ENCODE measurements around the gene GIMAP1.
"Not testable (repeated sequence)": the region's sequence is repeated elsewhere in the genome, so short reads cannot be mapped to it uniquely, and the experiment has no call there.

GIMAP1 gene

DNA sequence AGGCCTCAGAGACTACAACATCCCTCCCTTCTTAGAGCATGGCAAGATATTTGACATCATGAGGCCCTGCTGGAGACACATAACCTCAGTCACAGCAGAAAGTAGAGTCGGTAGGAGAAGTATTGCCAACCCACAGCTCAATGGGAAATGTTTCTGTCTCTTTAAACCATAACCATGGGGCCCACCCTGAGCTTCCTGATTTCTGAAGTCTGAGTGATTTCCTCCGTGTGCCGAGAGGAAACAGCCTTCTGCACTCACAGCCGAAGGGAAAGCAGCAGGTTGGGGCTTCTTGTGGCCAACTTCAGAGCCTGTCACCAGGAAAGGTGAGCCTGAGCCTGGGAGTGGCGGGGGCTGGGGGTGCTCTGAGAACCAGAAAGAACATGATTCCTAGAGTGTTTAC, at the start of gene GIMAP1:
GIMAP1 (plus strand) TSS at position 246 of the 400 bp plus-strand sequence. CDS start 2,435 bp downstream, outside the sequence.
- no peak for DNase-seq

DNA sequence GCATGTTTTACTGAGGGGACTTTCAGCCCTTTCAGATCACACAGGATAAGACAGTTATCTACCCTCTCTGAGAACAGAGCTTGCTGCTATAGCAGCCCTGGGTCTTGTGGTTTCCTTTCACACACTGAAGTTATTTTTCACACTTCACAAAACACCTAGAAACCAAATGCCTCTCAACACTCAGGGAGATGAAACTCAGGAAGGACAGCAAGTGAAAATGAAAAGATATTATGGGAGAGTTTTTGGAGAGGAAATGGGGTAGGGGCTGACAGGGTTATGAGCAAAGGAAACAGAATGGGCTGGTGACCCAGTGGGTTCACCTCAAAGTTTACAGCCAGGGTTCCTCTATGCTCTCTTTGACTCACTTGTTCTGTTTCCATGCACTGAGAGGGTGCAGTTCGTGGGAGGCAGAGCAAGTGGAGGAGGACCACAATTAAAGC, 47.9 kb upstream of the GIMAP1 start:
- DNase-seq: no peak

DNA sequence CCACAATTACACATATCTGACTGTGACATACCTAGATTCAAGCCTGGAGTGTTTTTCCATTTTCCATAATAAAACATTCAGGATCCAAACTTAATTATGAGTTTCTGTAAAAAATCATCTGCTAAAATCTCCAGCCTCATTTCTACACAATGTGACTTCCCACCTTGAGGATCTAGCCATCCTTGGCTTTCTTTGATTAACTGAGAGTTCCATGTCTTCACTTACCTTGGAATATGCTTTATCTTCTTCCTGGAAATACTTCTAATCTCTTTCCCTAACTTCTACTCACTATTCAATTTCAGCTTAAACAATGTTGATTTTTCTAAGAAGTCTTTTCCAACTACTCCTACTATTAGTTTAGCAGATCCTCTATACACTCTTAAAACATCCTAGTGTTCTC, 47.4 kb upstream of the GIMAP1 start:
- DNase-seq: no peak

DNA sequence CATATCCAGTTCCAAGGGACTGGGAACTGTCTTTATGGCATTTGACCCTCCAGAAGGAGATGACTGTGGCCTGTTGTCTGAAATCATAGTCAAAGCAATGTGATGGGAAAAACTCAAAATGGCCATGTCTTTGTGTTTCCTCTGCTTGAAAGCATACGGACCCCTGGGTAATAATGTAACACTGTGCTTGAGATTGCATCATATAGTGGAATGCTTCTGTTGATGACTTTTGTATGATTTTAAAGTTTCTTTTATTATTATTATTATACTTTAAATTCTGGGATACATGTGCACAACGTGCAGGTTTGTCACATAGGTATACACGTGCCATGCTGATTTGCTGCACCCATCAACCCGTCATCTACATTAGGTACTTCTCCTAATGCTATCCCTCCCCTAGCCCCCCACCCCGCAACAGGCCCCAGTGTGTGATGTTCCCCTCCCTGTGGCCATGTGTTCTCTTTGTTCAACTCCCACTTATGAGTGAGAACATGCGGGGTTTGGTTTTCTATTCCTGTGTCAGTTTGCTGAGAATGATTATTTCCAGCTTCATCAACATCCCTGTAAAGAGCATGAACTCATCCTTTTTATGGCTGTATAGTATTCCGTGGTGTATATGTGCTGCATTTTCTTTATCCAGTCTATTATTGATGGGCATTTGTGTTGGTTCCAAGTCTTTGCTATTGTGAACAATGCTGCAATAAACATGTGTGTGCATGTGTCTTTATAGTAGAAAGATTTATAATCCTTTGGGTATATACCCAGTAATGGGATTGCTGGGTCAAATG, 44.4 kb upstream of the GIMAP1 start:
- not testable (repeated sequence) for DNase-seq

DNA sequence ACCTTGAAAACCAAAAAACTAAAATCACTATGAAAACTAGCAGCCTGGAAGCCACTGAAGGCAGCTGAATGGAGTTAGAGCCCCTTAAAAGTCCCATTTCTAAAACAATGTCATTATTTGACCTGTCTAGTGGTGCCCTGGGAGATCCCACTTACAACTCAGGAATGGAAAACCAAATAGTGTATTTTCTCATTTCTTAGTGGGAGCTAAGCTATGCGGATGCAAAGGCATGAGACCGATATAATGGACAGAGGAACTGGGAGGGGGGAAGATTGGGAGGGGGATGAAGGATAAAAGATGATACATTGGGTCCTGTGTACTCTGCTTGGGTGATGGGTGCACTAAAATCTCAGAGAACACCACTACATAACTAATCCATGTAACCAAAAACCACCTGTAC, 40.7 kb upstream of the GIMAP1 start:
- DNase-seq: no peak

DNA sequence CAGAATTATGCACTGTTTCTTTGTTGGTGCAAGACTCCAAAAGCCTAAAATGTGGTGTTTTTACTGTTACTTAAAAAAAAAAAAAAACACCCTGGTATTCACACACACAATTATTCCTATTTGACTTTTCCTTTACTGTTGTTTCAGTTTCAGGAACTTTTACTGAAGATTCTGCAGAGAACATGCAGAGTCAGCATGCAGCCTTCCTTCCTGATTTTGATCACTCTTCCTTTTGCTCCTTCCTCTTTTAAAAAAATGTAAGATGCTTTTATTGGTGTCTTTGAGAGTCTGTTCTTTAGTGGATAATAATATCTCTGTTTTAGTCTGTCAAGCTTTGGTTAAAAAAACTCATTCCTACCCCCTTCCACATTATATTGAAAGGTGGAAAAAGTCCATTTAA, 40.1 kb upstream of the GIMAP1 start:
- DNase-seq: not testable (repeated sequence)

DNA sequence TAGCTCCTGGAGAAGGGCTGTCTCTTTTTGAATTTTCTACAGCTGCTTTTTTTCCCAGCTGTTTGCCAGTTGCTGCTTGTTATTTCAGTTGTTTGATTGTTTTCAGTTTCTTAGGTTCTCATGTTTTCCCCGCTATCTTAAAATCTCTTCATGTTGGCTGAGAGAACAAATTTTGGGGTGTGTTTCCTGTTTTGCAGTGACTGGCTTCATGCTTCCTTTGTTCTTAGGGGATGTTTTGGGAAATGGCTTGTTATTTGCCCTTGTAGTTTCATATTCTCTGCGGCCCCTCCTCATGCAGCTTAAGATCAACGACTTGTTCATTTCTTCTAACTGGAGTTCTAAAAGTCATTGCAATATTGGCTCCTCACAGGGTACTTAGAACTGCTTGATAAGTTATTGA, 39.6 kb upstream of the GIMAP1 start:
- DNase-seq: not testable (repeated sequence)

DNA sequence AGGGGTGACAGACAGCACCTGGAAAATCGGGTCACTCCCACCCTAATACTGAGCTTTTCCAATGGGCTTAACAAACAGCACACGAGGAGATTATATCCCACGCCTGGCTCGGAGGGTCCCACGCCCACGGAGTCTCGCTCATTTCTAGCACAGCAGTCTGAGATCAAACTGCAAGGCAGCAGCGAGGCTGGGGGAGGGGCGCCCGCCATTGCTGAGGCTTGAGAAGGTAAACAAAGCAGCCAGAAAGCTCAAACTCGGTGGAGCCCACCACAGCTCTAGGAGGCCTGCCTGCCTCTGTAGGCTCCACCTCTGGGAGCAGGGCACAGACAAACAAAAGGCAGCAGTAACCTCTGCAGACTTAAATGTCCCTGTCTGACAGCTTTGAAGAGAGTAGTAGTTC, 37.8 kb upstream of the GIMAP1 start:
- not testable (repeated sequence) for DNase-seq

DNA sequence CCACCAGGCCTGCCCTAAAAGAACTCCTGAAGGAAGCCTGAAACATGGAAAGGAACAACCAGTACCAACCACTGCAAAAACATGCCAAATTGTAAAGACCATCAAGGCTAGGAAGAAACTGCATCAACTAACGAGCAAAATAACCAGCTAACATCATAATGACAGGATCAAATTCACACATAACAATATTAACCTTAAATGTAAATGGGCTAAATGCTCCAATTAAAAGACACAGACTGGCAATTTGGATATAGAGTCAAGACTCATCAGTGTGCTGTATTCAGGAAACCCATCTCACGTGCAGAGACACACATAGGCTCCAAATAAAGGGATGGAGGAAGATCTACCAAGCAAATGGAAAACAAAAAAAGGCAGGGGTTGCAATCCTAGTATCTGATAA, 36.0 kb upstream of the GIMAP1 start:
- DNase-seq: not testable (repeated sequence)

DNA sequence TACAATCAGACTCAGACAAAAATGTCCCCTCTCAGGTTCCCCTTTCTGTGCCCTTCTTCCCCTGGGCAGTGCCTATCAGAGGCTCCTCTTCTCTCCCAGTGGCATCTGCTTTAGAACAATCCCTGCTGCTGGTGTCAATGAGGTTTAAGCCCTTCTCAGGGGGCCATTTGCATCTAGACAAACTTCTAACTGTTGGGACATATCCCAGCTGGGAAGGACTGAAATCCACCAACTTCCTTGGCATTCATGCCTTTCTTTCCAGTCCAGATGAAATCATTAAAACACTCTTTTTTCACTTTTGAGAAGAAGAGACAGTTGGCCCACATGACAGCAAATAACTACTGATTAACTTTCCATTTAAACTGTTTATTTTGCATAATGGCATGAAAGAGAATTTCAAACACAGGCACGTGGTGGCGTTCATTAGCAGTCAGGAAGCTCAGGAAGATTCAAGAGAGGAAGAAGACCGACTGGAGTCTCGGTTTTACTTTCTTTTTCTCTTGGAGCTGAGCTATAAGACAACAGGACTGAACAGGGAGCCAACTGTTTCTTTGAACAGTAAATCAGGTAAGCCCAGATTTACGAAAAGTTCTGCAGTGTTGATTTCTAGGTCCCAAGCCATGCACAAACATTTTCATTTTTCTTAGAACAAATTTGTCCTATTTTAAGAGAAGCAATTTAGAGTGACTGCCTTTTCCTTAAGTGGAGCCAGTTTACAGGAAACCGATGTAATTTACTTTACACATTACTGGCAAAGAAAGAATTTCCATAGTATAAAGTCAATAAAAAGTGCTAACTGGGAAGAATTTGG, 31.0 kb upstream of the GIMAP1 start, which contains the start of gene GIMAP2:
GIMAP2 (plus strand) TSS at position 488 of the 811 bp plus-strand sequence. CDS start 1,354 bp downstream, outside the sequence.
- DNase-seq: no peak

DNA sequence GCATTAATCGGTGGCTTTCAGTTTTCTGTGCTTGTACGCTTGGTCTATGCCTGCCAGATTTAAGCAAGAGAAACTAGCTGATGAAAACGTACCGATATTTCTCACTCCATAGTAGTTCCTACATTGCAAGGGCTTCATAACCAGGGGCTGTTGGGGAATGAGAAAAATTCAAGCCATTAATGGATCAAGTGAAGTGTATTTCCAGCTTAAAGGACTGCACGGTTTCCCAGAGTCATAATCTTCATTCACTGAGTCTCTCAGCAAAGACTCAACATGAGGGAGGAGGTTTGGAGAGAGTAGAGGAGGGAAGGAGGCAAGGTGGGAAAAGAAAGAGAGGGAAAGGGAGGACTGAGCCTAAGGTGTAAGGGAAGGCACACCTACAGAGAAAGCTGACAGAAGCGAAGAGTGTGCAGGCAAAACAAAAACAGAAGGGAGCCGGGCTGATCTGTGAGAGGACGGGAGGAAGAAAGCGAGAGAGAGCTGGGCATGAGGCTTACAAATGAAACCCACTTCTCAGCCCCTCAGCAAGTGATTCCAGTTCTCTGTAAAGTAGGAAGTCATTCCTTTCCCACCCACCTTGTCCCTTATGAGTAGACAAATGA, 30.3 kb upstream of the GIMAP1 start:
- no peak for DNase-seq

DNA sequence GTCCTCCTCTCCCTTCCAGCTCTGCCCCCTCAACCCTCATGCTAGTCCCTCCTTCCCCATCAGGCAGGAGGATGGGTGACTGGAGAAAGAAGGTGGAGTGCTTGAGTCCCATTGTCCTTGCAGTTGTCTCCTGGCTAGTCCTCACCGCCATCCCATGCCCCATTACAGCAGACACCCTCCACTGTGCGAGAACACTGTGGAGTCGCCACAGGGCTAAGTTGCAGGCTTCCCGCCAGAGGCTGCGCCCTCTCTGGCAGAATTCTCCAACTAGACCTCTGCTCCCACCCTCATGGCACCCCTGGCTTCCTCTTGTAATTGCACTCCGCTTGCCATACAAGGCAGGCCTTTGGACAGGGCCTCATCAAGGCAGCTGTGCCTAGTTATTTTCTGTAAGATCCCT, 27.8 kb upstream of the GIMAP1 start:
- DNase-seq: no peak

DNA sequence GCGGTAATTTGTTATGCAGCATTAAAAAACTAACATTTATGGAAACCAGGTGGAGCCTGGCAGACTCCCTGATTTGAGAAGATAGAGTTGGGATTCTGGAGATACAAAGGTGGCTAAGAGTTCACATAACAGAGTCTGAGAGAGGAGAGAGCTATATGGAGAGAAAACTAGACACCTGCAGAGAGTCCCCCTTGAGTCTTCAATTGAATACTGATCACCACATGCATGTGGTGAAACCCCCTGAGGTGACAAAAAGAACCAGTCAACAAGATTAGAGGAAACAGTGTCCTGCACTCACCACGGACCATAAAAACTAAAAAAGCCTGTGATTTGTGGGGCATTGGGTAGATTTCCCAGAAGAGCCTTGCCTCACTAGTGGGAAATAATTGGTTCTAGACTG, 20.8 kb upstream of the GIMAP1 start:
- DNase-seq: no peak

DNA sequence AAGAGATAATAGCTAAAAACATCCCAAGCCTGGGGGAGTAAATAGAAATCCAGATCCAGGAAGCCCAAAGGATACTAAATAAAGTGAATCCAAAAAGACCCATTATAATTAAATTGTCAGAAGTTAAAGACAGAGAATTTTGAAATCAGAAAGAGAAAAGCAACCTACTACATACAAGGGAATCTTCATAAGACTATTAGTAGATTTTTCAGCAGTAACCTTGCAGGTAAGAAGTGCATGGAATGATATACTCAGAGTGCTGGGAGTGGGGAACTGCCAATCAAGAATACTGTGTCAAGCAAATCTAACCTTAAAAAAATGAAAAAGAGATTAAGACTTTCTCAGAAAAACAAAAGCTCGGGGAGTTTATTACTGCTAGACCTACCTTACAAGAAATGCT, 13.2 kb upstream of the GIMAP1 start:
- no peak for DNase-seq

DNA sequence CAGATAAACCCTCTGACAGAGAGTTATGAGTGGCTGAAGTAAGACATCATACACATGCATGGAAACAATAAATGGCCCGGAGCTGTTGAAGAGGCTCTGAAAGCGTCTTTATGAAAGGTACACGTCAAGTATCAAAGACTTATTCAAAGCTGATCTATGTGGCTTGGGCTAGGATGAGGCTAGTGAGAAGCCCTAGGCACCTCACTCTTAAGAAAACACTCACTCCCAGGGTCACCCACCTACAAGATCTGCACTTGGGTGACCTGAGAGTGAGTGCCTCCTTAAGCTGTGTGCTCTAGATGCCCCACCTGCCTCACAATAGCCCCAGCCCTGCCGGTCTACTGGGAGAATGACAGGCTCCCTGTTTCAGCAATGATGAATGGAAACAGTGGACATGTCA, 1.1 kb upstream of the GIMAP1 start:
- DNase-seq: no peak

DNA sequence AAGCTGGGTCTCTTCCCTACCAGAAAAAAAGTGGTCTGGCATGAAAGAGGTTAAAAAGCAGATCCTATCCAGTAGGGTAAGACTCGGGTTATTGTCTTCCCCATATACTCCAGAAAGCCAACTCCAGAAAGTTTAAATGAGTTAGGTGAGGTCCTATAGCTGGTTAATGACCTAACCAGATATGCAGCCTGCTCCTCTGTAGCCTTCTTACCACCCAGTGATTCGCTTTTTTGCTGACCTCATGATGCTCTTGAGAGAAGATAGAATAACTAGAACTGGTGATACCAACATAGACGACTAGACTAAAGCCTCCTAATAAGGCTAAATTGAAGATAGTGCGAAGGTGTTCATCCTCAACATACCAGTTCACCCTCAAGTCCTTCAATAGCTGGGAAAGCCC, 675 bp upstream of the GIMAP1 start:
- no peak for DNase-seq

DNA sequence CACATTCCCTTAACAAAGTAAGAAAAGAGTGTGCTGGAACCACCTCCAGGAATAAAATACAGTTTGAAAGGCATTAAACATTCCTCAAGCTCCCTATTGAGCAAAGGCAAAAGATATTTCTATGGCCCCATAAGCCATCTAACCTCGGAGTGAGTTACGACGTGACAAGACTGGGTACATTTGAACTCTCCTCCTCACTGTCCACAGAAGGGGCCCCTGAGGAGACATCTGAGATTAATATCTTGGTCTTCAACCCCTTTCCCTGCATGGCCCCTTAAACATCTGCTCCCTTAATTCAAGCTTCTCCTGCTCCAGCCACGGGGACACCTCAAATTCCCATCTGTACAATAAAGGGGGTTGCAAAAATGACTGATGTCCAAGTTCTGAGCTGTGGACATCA, 526 bp downstream of the GIMAP1 start:
- DNase-seq: no peak

DNA sequence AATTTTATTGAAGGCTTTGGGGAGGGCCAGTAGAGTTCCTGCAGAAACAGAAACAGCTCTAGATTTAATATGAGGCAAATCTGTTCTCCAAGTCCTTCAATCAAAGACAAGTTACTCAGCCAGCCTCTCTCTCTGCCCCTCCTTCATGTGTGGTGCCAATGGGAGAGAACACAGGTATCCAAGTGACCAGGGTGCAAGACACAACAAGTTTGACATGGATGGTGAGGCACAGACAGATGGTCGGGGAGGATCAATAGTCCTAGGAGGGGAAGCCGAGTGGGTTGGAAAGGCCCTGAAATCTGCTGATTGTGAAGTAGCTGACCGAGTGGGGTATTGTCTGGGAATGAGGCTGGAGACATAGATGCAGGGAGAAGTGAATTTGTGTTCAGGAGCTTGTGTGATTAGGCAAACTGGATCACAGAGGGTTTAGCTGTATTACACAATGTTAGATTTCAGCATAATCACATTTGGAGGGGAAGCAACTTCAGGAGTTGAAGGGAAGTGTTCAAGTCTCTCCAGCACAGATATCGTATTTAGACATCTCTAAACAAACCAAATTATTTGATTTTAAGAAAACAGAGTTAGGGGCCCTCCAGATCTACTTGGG, 1.5 kb downstream of the GIMAP1 start:
- DNase-seq: no peak

DNA sequence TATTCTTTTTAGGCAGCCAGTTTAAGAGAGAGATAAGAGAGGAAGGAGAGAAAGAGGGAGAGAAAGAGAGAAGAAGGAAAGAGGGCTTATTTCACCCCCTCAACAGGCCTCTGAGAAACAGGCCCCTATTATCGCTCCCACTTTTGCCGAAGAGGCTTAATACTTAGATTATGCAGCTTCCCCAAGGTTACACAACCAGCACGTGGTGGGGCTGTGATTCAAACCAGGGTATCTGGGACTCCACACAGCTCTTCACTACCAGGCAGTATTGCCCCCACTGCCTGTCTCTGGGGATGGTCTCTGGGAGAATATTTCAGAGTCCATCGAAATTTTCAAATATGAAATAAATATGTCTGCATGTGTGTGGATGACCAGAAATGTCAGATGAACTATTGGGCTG, 3.0 kb downstream of the GIMAP1 start:
- no peak for DNase-seq

DNA sequence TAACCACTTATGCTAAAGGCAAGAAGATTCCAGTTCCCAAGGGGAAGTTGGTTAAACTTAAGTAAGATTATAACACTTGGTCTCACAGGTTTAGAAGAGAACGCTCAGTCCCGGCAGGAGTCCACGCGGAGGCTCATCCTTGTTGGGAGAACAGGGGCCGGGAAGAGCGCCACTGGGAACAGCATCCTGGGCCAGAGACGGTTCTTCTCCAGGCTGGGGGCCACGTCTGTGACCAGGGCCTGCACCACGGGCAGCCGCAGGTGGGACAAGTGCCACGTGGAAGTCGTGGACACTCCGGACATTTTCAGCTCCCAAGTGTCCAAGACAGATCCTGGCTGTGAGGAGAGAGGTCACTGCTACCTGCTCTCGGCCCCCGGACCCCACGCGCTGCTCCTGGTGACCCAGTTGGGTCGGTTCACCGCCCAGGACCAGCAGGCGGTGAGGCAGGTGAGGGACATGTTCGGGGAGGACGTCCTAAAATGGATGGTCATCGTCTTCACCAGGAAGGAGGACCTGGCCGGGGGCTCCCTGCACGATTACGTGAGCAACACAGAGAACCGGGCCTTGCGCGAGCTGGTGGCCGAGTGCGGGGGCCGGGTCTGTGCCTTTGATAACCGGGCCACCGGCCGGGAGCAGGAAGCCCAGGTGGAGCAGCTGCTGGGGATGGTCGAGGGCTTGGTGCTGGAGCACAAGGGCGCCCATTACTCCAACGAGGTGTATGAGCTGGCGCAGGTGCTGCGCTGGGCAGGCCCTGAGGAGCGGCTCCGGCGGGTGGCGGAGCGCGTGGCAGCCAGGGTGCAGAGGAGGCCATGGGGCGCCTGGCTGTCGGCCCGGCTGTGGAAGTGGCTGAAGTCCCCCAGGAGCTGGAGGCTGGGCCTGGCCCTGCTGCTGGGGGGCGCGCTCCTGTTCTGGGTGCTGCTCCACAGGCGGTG, 3.8 kb downstream of the GIMAP1 start:
- no peak for DNase-seq

DNA sequence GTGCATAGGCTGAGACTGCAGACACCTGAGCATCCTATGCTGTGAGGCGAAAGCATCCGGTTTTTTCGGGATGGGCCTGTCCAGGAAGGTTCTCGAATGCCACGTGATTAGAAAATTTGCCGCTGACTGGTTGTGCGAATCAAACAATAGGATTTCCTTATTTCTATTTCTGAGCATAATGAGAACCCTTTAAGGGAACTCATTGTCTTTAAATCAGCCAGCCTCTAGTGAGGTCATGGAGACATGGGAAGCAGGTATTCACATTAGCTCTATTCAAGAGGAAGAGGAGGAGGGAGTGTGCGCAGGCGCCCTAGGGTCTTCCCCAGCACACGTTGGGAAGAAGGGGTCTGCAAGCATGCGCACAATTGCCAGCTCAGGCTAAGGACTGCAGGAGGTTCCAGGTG, 5.6 kb downstream of the GIMAP1 start:
- DNase-seq: no peak

DNA sequence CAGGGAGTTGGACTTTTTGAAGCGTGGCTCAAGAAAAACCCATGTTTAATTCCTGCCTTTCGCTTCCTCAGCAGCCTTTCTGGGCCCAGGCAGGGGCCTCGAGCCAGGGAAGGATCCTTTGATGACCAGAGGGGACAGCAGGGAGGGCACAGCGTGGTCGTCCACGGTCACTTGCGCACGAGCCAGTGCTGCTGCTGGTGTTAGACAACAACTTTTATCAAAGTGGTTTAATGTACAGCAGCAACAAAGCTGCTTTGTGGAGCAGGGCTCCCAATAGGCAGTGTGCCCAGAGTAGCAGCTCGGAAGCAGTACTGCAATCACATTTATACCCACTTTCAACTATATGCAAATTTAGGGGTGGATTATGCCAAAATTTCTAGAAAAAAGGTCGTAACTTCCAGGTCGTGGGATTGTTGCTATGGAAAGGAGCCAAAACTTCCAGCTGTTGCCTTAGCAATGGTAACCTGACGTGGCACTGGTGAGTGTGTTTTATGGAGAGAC, 6.1 kb downstream of the GIMAP1 start:
- DNase-seq: no peak
